ENCODE data around the gene MAD1L1. TPM values are rescaled to one million over a fixed set of nuclear protein-coding genes. Genes with fewer than 3 reads are reported as not detected.

The MAD1L1 gene
- polyA plus RNA-seq, 4 donors = 12.3 to 21.7 (median 18.1) TPM

DNA sequence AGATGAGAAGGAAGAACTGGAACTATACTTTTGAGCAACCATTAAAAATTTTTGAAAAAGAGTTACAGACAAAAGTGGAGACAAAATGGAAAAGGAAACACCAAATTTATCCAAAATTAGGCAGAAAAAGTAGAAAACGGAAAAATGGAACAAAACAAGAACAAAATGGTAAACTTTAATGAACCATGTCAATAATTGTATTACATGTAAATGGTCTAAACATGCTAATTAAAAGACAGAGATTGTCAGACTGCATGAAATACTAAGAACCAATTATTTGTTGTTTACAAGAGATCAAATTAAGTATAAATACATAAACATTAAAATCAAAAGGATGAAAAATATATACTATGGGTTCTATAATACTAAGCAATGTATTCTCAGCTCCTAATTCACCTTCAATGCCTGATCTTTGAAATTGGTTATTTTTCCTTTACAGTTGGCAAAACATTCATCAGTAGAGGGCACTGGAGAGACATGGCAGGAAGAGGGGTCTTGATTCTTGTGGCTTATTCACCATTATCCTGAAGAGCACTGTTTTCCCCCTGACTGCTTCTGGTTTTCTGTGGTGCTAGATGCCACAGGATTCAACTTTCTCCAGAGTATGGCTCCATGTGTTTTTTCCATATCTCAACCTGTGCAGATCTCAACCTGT lies 437.7 kb downstream of the MAD1L1 start:
- 9 to 22% (median 20%) methylated on average over 1 of the region's 1 CpG for WGBS, 3 donors
- no peak overlapping the region for H3K27ac ChIP-seq (ENCODE audit: low read depth in 1 of 3, low read length in 2 of 3)
- DNase-seq (no peak), FAIRE-seq (no peak)
- peaks cover 0 to 4% (median under 1%) of the 10 kb centered on the region in 3 donors for H3K27me3 ChIP-seq (ENCODE audit: control insufficient read depth in 3 of 3, insufficient read depth in 3 of 3, low read length in 3 of 3)
- no peaks in the 10 kb centered on the region for H3K4me1 ChIP-seq (ENCODE audit: control insufficient read depth in 3 of 3, insufficient read depth in 2 of 3, low read depth in 1 of 3, low read length in 2 of 3)
- H3K9me3 ChIP-seq (ENCODE audit: control insufficient read depth in 2 of 2, insufficient read depth in 1 of 2, low read depth in 1 of 2, low read length in 1 of 2) = peaks cover 0 to 7% of the 10 kb centered on the region in 2 donors
- no peaks in the 10 kb centered on the region for H3K36me3 ChIP-seq (ENCODE audit: control insufficient read depth in 3 of 3, insufficient read depth in 2 of 3, low read depth in 1 of 3, low read length in 3 of 3)
- H3K4me3 ChIP-seq (ENCODE audit: low read depth in 1 of 3, low read length in 3 of 3) = no peak overlapping the region

GRCh38 chr7:1787681-1788235 lies 445.0 kb downstream of the MAD1L1 start:
- Histone ChIP-seq H3K27me3 (ENCODE audit: control insufficient read depth in 3 of 3, insufficient read depth in 3 of 3, low read length in 3 of 3) (no peaks in the 10 kb centered on the region), H3K9me3 (ENCODE audit: control insufficient read depth in 2 of 2, insufficient read depth in 1 of 2, low read depth in 1 of 2, low read length in 1 of 2) (peaks cover 0 to 8% of the 10 kb centered on the region in 2 donors), H3K36me3 (ENCODE audit: control insufficient read depth in 3 of 3, insufficient read depth in 2 of 3, low read depth in 1 of 3, low read length in 3 of 3) (no peaks in the 10 kb centered on the region), H3K4me1 (ENCODE audit: control insufficient read depth in 3 of 3, insufficient read depth in 2 of 3, low read depth in 1 of 3, low read length in 2 of 3) (no peaks in the 10 kb centered on the region), H3K4me3 (ENCODE audit: low read depth in 1 of 3, low read length in 3 of 3) (no peak overlapping the region), H3K27ac (ENCODE audit: low read depth in 1 of 3, low read length in 2 of 3) (no peak overlapping the region)
- DNase-seq = no peak
- 86 to 90% (median 90%) methylated on average over 17 to 18 of the region's 18 CpGs for WGBS, 3 donors
- FAIRE-seq = no peak

- DNase-seq (no peak), FAIRE-seq (no peak)
- no peak overlapping the region for H3K27ac ChIP-seq (ENCODE audit: low read depth in 1 of 3, low read length in 2 of 3)
- WGBS, 3 donors = 73 to 74% (median 74%) methylated on average over 9 of the region's 9 CpGs
- H3K36me3 ChIP-seq (ENCODE audit: control insufficient read depth in 3 of 3, insufficient read depth in 2 of 3, low read depth in 1 of 3, low read length in 3 of 3) = no peaks in the 10 kb centered on the region
- no peaks in the 10 kb centered on the region for H3K4me1 ChIP-seq (ENCODE audit: control insufficient read depth in 3 of 3, insufficient read depth in 2 of 3, low read depth in 1 of 3, low read length in 2 of 3)
- H3K27me3 ChIP-seq (ENCODE audit: control insufficient read depth in 3 of 3, insufficient read depth in 3 of 3, low read length in 3 of 3) = no peaks in the 10 kb centered on the region
- peaks cover 0 to 8% of the 10 kb centered on the region in 2 donors for H3K9me3 ChIP-seq (ENCODE audit: control insufficient read depth in 2 of 2, insufficient read depth in 1 of 2, low read depth in 1 of 2, low read length in 1 of 2)
- no peak overlapping the region for H3K4me3 ChIP-seq (ENCODE audit: low read depth in 1 of 3, low read length in 3 of 3)
Observed at GRCh38 chr7:1787241-1787640, 445.5 kb downstream of the MAD1L1 start.

DNA sequence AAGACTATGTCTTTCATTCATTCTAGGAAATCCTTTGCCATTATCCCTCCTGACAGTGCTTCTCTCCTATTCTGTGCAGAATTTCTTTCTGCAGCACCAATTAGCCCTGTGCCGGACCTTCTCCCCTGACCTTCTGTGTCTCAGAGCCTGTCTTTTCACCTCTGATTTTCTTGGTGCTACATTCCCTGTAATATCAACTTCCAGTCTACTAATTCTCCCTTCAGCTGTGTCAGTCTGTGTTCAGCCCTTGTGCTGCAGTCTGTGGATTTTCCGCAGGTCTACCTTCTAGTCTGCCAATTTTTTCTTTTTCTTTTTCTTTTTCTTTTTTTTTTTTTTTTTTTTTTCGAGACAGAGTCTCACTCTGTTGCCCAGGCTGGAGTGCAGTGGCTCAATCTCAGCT lies 446.9 kb downstream of the MAD1L1 start:
- H3K4me1 ChIP-seq (ENCODE audit: control insufficient read depth in 3 of 3, insufficient read depth in 2 of 3, low read depth in 1 of 3, low read length in 2 of 3) = no peaks in the 10 kb centered on the region
- peaks cover 0 to 8% of the 10 kb centered on the region in 2 donors for H3K9me3 ChIP-seq (ENCODE audit: control insufficient read depth in 2 of 2, insufficient read depth in 1 of 2, low read depth in 1 of 2, low read length in 1 of 2)
- H3K4me3 ChIP-seq (ENCODE audit: low read depth in 1 of 3, low read length in 3 of 3) = no peak overlapping the region
- H3K27ac ChIP-seq (ENCODE audit: low read depth in 1 of 3, low read length in 2 of 3) = no peak overlapping the region
- WGBS, 3 donors = 77 to 85% (median 81%) methylated on average over 3 of the region's 3 CpGs
- H3K27me3 ChIP-seq (ENCODE audit: control insufficient read depth in 3 of 3, insufficient read depth in 3 of 3, low read length in 3 of 3) = no peaks in the 10 kb centered on the region
- DNase-seq = no peak
- FAIRE-seq = no peak
- H3K36me3 ChIP-seq (ENCODE audit: control insufficient read depth in 3 of 3, insufficient read depth in 2 of 3, low read depth in 1 of 3, low read length in 3 of 3) = no peaks in the 10 kb centered on the region

- H3K36me3 ChIP-seq (ENCODE audit: control insufficient read depth in 3 of 3, insufficient read depth in 2 of 3, low read depth in 1 of 3, low read length in 3 of 3) = no peaks in the 10 kb centered on the region
- no peak for FAIRE-seq
- H3K9me3 ChIP-seq (ENCODE audit: control insufficient read depth in 2 of 2, insufficient read depth in 1 of 2, low read depth in 1 of 2, low read length in 1 of 2) = peaks cover 0 to 15% of the 10 kb centered on the region in 2 donors
- no peaks in the 10 kb centered on the region for H3K4me1 ChIP-seq (ENCODE audit: control insufficient read depth in 3 of 3, insufficient read depth in 2 of 3, low read depth in 1 of 3, low read length in 2 of 3)
- 88 to 94% (median 89%) methylated on average over 12 of the region's 12 CpGs for WGBS, 3 donors
- H3K27me3 ChIP-seq (ENCODE audit: control insufficient read depth in 3 of 3, insufficient read depth in 3 of 3, low read length in 3 of 3) = no peaks in the 10 kb centered on the region
- H3K4me3 ChIP-seq (ENCODE audit: low read depth in 1 of 3, low read length in 3 of 3) = no peak overlapping the region
- no peak overlapping the region for H3K27ac ChIP-seq (ENCODE audit: low read depth in 1 of 3, low read length in 2 of 3)
- DNase-seq = no peak
Observed at GRCh38 chr7:1781369-1781768, 451.4 kb downstream of the MAD1L1 start.

GRCh38 chr7:1779445-1779844 lies 453.3 kb downstream of the MAD1L1 start:
- FAIRE-seq (no peak), DNase-seq (no peak)
- WGBS, 3 donors = 87 to 90% (median 88%) methylated on average over 14 of the region's 14 CpGs
- Histone ChIP-seq H3K4me1 (ENCODE audit: control insufficient read depth in 3 of 3, insufficient read depth in 2 of 3, low read depth in 1 of 3, low read length in 2 of 3) (no peaks in the 10 kb centered on the region), H3K27ac (ENCODE audit: low read depth in 1 of 3, low read length in 2 of 3) (no peak overlapping the region), H3K36me3 (ENCODE audit: control insufficient read depth in 3 of 3, insufficient read depth in 2 of 3, low read depth in 1 of 3, low read length in 3 of 3) (no peaks in the 10 kb centered on the region), H3K27me3 (ENCODE audit: control insufficient read depth in 3 of 3, insufficient read depth in 3 of 3, low read length in 3 of 3) (no peaks in the 10 kb centered on the region), H3K9me3 (ENCODE audit: control insufficient read depth in 2 of 2, insufficient read depth in 1 of 2, low read depth in 1 of 2, low read length in 1 of 2) (peaks cover 0 to 7% of the 10 kb centered on the region in 2 donors), H3K4me3 (ENCODE audit: low read depth in 1 of 3, low read length in 3 of 3) (no peak overlapping the region)

- DNase-seq (no peak), FAIRE-seq (no peak)
- Histone ChIP-seq H3K4me1 (ENCODE audit: control insufficient read depth in 3 of 3, insufficient read depth in 2 of 3, low read depth in 1 of 3, low read length in 2 of 3) (no peaks in the 10 kb centered on the region), H3K4me3 (ENCODE audit: low read depth in 1 of 3, low read length in 3 of 3) (no peak overlapping the region), H3K36me3 (ENCODE audit: control insufficient read depth in 3 of 3, insufficient read depth in 2 of 3, low read depth in 1 of 3, low read length in 3 of 3) (no peaks in the 10 kb centered on the region), H3K9me3 (ENCODE audit: control insufficient read depth in 2 of 2, insufficient read depth in 1 of 2, low read depth in 1 of 2, low read length in 1 of 2) (peaks cover 0 to 7% of the 10 kb centered on the region in 2 donors), H3K27ac (ENCODE audit: low read depth in 1 of 3, low read length in 2 of 3) (no peak overlapping the region), H3K27me3 (ENCODE audit: control insufficient read depth in 3 of 3, insufficient read depth in 3 of 3, low read length in 3 of 3) (no peaks in the 10 kb centered on the region)
- WGBS, 3 donors = 74 to 81% (median 79%) methylated on average over 6 of the region's 6 CpGs
Observed at GRCh38 chr7:1777122-1777521, 455.6 kb downstream of the MAD1L1 start.

DNA sequence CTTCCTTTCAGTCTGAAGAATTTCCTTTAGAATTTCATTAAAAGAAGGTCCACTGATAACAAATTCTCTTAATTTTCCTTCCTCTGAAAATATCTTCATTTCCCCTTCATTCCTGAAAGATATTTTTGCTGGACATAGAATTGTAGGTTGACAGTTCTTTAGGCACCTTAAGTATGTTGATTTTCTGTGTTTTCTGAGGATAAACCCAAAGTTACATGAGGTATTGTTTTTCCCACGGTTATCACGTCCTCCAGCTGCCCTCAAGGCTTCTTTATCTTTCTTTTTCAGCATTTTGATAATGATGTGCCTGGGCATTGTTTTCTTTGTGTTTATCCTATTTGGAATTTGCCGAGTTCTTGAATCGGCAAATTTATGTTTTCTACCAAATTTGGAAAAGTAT lies 457.4 kb downstream of the MAD1L1 start:
- no peaks in the 10 kb centered on the region for H3K4me1 ChIP-seq (ENCODE audit: control insufficient read depth in 3 of 3, insufficient read depth in 2 of 3, low read depth in 1 of 3, low read length in 2 of 3)
- H3K4me3 ChIP-seq (ENCODE audit: low read depth in 1 of 3, low read length in 3 of 3) = no peak overlapping the region
- peaks cover 0 to 7% of the 10 kb centered on the region in 2 donors for H3K9me3 ChIP-seq (ENCODE audit: control insufficient read depth in 2 of 2, insufficient read depth in 1 of 2, low read depth in 1 of 2, low read length in 1 of 2)
- FAIRE-seq (no peak), DNase-seq (no peak)
- no peaks in the 10 kb centered on the region for H3K36me3 ChIP-seq (ENCODE audit: control insufficient read depth in 3 of 3, insufficient read depth in 2 of 3, low read depth in 1 of 3, low read length in 3 of 3)
- WGBS, 3 donors = 61 to 74% (median 62%) methylated on average over 4 of the region's 4 CpGs
- no peaks in the 10 kb centered on the region for H3K27me3 ChIP-seq (ENCODE audit: control insufficient read depth in 3 of 3, insufficient read depth in 3 of 3, low read length in 3 of 3)
- H3K27ac ChIP-seq (ENCODE audit: low read depth in 1 of 3, low read length in 2 of 3) = no peak overlapping the region

DNA sequence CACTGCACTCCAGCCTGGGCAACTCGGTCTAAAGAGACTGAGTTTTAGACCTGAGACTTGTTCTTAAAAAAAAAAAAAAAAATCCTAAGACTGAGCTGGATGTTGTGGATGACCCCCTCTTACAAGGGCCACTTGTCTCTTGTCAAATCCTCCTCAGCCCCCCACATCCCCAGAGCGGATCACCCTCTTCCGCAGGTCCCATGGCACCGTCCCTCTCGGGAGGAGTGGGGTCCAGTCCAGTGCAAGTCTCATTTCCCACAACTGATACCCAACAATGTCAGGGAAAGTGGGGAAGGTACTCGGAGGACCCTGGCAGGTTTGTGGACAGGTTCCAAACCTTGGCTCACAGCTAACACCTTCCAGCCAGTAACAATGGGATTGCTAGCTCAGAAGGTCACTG lies 462.4 kb downstream of the MAD1L1 start:
- Histone ChIP-seq H3K27me3 (ENCODE audit: control insufficient read depth in 3 of 3, insufficient read depth in 3 of 3, low read length in 3 of 3) (peaks cover 0 to 5% (median 0%) of the 10 kb centered on the region in 3 donors), H3K27ac (ENCODE audit: low read depth in 1 of 3, low read length in 2 of 3) (no peak overlapping the region), H3K9me3 (ENCODE audit: control insufficient read depth in 2 of 2, insufficient read depth in 1 of 2, low read depth in 1 of 2, low read length in 1 of 2) (no peaks in the 10 kb centered on the region), H3K4me1 (ENCODE audit: control insufficient read depth in 3 of 3, insufficient read depth in 2 of 3, low read depth in 1 of 3, low read length in 2 of 3) (no peaks in the 10 kb centered on the region), H3K36me3 (ENCODE audit: control insufficient read depth in 3 of 3, insufficient read depth in 2 of 3, low read depth in 1 of 3, low read length in 3 of 3) (no peaks in the 10 kb centered on the region), H3K4me3 (ENCODE audit: low read depth in 1 of 3, low read length in 3 of 3) (no peak overlapping the region)
- DNase-seq (no peak), FAIRE-seq (no peak)
- 88 to 96% (median 93%) methylated on average over 6 of the region's 6 CpGs for WGBS, 3 donors
